Activated T-cell treated with anti-CD3 and anti-CD28 coated beads, Interleukin-2, amount 50 U/mL, for 4 hours (primary cell): ENCODE results near the gene GLB1L3. TPM values are rescaled to one million over a fixed set of nuclear protein-coding genes. Genes with fewer than 3 reads are reported as not detected.
"Not testable (repeated sequence)": the region's sequence is repeated elsewhere in the genome, so short reads cannot be mapped to it uniquely, and the experiment has no call there.

ENCODE experiments used
- ATAC-seq, 2 donors: fragments of 200-7000 bp; cut with Tn5 transposase; one replicate each; pipeline ENCODE4 v1.10.0; 2021
- DNase-seq: peaks from one replicate; pipeline ENCODE4 v3.0.0-alpha.2; 2020
- H3K27me3 Mint-ChIP-seq: one replicate; pipeline ENCODE4 v1.8.0; 2021; ENCODE audit warnings: low read depth, mixed read lengths
- H3K36me3 Mint-ChIP-seq: one replicate; pipeline ENCODE4 v1.8.0; 2022; ENCODE audit warnings: mixed read lengths; ENCODE audit not compliant: insufficient read depth
- H3K4me1 Mint-ChIP-seq: one replicate; pipeline ENCODE4 v1.8.0; 2021; ENCODE audit warnings: low read depth, mixed read lengths
- H3K4me3 Mint-ChIP-seq: one replicate; pipeline ENCODE4 v1.8.0; 2021; ENCODE audit warnings: mild to moderate bottlenecking, moderate library complexity, mixed read lengths
- H3K9me3 Mint-ChIP-seq: one replicate; pipeline ENCODE4 v1.8.0; 2021; ENCODE audit warnings: mixed read lengths
- total RNA-seq, 3 donors: library from RNA; stranded (reverse); gene quantifications; one replicate each; pipeline ENCODE4 v1.2.1, GENCODE V29; 2021

GLB1L3 gene
- total RNA-seq, 3 donors from 2014 or later, result 2.2 to 2.9 (median 2.5) TPM

DNA sequence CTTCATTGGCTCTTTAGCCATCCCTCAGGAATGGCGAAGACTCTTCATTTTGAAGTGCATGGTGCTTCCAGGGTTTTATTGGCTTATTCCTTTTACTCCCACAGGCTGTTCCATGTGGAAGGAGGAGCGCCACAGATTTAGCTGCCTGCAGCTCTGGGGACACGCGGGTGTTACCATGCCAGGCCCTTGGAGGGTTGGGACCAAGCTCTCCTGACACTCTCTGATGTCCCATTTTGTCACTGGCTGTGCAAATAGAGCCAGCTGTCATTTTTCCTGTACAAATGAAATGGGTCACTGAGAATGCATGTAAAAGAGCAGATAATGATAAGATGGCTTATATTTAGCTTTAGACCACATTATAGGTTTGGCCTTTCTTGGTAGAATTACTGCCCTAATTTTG lies 32.3 kb upstream of the GLB1L3 start:
- DNase-seq, result no peak
- Mint-ChIP-seq H3K9me3 (no peaks in the 10 kb centered on the region), H3K36me3 (peaks cover 47% of the 10 kb centered on the region), H3K4me1 (peaks cover under 1% of the 10 kb centered on the region), H3K4me3 (no peak overlapping the region), H3K27me3 (no peaks in the 10 kb centered on the region)
- ATAC-seq, result no peak

DNA sequence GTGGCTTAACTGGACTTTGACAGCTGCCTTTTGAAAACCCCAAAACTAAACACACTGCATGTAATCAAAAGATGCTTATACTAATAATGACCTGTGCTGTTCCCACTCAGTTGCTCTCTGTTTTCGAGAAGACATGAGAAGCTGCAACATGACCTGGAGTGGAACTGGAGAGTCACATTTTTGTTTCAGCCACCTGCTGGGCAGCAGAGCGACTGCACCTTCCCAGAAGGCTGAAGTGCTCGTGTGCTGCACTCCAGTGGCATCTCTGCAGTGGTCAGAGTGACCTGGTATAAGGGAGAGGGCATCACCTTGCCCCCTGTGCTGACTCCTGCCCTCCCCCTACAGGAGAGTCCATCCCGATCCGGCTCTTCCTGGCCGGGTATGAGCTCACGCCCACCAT lies 31.6 kb upstream of the GLB1L3 start:
- DNase-seq (no peak), ATAC-seq (peak in 1 of 2 donors; percentile 40)
- Mint-ChIP-seq H3K4me3 (no peak overlapping the region), H3K4me1 (peaks cover 6% of the 10 kb centered on the region), H3K36me3 (peaks cover 47% of the 10 kb centered on the region), H3K9me3 (no peaks in the 10 kb centered on the region), H3K27me3 (no peaks in the 10 kb centered on the region)

DNA sequence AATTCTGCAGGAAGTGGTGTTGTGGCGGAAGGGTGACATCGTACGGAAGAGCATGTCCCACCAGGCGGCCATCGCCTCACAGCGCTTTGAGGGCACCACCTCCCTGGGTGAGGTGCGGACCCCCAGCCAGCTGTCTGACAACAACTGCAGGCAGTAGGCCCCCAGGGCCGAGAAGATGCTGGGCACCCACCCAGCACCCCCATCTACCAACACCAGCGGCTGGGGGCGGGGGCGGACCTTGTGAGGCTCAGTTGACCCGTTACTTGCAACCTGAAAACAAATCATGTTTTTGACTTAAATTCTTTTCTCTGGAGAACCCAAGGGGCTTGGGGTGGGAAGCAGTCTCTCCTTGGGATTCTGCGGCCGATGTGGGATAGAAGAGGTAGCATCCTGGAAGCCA lies 30.7 kb upstream of the GLB1L3 start:
- Mint-ChIP-seq H3K9me3 (no peaks in the 10 kb centered on the region), H3K36me3 (peaks cover 42% of the 10 kb centered on the region), H3K27me3 (no peaks in the 10 kb centered on the region), H3K4me3 (no peak overlapping the region), H3K4me1 (peaks cover 6% of the 10 kb centered on the region)
- DNase-seq (no peak), ATAC-seq (no peak)

DNA sequence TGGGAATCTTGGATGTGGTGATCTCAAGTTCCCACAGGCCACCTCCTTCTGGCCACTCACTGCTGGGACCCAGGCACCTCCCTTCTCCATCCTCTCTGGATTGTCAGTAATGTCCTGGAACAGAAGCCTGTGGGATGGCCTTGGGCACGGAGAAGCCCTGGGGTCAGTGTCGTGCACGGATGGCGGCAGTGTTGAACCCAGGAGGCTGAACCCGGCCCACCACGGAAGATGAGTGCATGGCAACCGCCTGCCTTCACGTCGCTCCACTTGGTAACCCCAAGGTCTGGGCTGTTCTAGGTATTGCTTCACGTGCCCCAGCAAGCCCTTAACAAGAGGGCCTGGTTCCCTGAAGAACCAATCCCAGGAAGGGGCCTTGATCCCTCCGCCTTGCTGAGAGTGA lies 30.1 kb upstream of the GLB1L3 start:
- Mint-ChIP-seq H3K27me3 (no peaks in the 10 kb centered on the region), H3K4me1 (peaks cover 6% of the 10 kb centered on the region), H3K4me3 (no peak overlapping the region), H3K36me3 (peaks cover 42% of the 10 kb centered on the region), H3K9me3 (no peaks in the 10 kb centered on the region)
- DNase-seq (no peak), ATAC-seq (no peak)

DNA sequence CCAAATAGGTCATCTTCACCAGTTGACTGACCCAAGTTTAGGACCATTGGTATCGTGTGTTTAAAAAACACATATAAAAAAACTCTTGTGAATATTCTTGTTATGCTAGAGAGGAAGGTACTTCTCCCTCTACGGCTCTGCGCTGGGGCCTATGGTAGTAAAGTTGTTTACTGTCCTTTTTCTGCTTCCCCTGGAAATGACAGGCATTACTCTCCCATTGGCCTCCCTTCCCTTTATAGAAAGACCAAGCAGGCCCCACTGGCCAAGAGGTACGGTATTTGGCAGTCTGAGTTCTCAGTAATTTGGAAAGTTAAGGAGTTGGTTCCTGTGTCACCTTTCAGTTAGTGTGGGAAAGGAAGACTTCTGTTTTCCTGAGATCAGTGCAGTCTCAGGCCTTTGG lies 29.5 kb upstream of the GLB1L3 start:
- no peak overlapping the region for H3K4me3 Mint-ChIP-seq
- H3K4me1 Mint-ChIP-seq, result peaks cover 8% of the 10 kb centered on the region
- DNase-seq, result no peak
- no peaks in the 10 kb centered on the region for H3K9me3 Mint-ChIP-seq
- H3K27me3 Mint-ChIP-seq, result no peaks in the 10 kb centered on the region
- H3K36me3 Mint-ChIP-seq, result peaks cover 42% of the 10 kb centered on the region
- ATAC-seq, result no peak

DNA sequence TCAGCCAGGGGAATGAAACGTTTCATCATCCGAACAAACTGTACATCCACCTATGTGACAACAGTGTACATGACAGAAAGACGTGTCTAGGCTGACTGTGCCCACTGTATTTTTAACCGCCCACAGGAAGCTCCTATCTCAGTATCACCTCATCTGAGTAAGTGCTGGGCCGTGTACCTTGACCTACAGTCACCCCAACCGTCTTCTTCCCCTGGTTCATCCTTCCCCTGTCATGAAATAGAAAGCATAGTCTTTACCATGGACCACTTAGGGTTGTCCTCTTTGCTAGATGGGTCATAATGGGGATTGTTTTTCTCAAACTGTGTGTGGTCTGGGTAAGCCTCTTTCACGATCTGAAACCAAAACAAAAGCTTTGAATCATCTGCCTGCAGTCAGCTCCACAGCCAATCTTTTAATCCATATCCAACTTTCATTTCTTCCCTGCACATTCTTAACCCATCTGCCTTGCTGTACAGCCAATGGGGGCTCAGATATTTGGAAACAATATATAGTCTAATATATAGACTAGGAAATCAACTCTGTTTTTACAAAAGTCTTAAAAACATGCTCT lies 27.2 kb upstream of the GLB1L3 start:
- DNase-seq (no peak), ATAC-seq (peak; percentile 4 to 9)
- H3K36me3 Mint-ChIP-seq, result peaks cover 33% of the 10 kb centered on the region
- H3K9me3 Mint-ChIP-seq, result no peaks in the 10 kb centered on the region
- H3K4me1 Mint-ChIP-seq, result peaks cover 21% of the 10 kb centered on the region
- H3K27me3 Mint-ChIP-seq, result no peaks in the 10 kb centered on the region
- no peak overlapping the region for H3K4me3 Mint-ChIP-seq

DNA sequence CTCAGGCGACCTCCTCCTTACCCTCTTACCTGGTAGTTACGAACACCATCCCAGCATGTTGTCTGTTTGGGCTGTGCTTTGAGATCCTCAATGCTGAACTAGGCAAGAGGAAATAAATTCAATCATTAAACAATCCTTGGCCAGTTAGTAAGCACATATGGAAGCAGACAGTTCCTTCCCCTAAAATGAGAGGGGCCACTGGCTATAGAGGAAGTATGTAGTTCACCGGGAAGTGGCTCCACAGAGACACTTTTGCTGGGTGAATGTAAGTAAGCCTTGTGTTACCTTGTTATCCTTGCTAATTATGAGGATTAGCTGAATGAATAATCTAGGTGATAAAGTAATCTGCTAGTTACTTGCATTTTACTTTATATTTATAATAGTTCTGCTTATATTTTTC lies 25.9 kb upstream of the GLB1L3 start:
- Mint-ChIP-seq H3K9me3 (no peaks in the 10 kb centered on the region), H3K4me1 (peaks cover 31% of the 10 kb centered on the region), H3K4me3 (no peak overlapping the region), H3K36me3 (peaks cover 26% of the 10 kb centered on the region), H3K27me3 (no peaks in the 10 kb centered on the region)
- DNase-seq (no peak), ATAC-seq (no peak)

DNA sequence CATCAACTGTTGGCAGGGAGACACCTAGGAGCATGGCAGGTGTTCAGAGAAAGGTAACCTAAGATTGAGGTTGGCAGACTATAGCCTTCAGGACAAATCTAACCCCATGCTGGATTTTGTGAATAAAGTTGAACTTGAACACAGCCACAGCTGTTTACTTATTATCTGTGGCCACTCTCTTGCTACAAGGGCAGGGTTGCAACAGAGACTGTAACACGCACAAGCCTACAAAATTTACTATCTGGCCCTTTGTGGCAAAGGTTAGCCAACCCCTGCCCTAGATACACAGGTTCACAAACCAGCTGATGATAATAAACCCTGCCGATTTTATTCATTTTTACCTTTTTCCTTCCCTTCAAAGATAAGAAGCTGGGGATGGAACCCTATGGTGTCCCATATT lies 25.5 kb upstream of the GLB1L3 start:
- no peak for DNase-seq
- Mint-ChIP-seq H3K4me1 (peaks cover 32% of the 10 kb centered on the region), H3K36me3 (peaks cover 26% of the 10 kb centered on the region), H3K4me3 (no peak overlapping the region), H3K9me3 (no peaks in the 10 kb centered on the region), H3K27me3 (no peaks in the 10 kb centered on the region)
- no peak for ATAC-seq

DNA sequence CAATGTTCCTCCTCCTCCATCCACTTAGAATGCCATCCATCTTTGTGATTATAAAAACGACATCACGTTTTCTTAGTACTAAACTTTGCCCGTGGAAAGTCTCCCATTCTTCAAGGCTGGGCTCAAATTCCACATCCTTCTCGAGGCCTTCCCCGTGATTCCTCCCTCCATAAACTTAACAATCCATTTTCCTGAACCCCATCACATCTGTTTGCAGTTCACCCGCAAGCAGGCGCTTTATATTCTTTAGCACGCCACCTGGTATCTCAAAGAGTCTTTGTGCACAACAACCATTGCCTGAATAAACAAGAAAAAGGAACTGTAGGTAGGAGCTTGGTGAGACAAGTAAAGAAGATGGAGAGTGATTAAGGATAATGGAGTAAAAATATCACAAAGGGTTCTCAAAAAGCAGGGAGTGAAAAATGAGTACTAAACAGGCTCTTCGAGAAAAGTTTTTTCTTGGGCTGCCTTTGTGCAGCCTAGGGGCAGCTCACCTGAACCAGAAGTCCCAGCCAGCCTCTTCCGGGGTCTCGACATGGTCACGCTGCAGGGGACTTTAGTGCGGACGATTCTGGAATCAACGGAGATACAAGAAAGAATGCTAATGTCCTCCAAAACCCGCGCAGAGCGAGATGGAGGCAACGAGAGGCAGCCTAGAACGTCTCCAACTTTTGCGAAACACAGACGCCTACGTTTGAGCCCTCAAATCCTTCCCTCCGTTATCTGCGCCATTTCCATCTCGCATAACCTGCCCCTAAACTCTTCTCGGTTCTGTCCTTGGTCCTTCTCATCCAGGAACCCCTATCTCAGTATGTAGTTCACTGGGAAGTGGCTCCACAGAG lies 23.6 kb upstream of the GLB1L3 start:
- Mint-ChIP-seq H3K4me1 (peaks cover 33% of the 10 kb centered on the region), H3K9me3 (no peaks in the 10 kb centered on the region), H3K27me3 (no peaks in the 10 kb centered on the region), H3K36me3 (peaks cover 18% of the 10 kb centered on the region), H3K4me3 (peak overlapping the region; percentile 96)
- peak; percentile 27 to 30 for ATAC-seq
- no peak for DNase-seq

DNA sequence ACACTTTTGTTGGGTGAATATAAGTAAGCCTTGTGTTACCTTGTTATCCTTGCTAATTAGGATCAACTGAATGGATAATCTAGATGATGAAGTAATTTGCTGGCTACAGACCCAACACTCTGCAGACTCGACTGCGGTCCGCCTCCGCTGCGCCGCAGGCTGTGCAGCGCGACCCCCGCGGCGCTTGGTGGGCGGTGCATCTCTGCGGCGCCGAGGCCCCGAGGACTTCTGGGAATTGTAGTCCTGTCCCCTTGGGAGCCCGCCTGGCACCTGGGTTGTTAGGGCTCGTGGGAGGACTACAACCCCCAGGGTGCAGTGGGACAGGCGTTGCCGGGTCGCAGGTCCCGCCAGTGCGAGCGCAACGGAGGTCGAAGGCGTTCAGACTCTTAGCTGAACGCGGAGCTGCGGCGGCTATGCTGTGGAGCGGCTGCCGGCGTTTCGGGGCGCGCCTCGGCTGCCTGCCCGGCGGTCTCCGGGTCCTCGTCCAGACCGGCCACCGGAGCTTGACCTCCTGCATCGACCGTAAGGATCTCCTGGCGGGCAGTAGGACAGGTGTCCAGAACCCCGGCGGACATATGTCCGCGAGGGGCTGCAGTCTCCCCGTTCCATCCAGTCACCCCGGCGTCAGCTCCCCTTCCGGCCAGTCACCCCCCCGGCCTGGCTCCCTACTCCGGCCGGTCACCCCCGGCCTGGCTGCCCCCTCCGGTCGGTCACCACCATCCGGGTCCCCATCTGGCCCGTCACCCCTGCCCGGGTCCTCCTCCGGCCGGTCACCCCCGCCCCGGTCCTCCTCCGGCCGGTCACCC lies 22.8 kb upstream of the GLB1L3 start, which contains the start of the genes ACAD8 and THYN1:
TSS of gene ACAD8 (plus strand) at position 381 of the 806 bp plus-strand sequence. CDS start at position 414, 33 bp downstream.
TSS of gene THYN1 (minus strand) at position 165 of the 806 bp plus-strand sequence. CDS start 470 bp downstream, outside the sequence.
- Mint-ChIP-seq H3K9me3 (no peaks in the 10 kb centered on the region), H3K27me3 (no peaks in the 10 kb centered on the region), H3K4me3 (peak within 1 kb of the TSS; percentile 96), H3K36me3 (peaks cover 14% of the 10 kb centered on the region), H3K4me1 (peaks cover 33% of the 10 kb centered on the region)
- peak; percentile 99 for ATAC-seq
- peak; percentile 93 for DNase-seq

DNA sequence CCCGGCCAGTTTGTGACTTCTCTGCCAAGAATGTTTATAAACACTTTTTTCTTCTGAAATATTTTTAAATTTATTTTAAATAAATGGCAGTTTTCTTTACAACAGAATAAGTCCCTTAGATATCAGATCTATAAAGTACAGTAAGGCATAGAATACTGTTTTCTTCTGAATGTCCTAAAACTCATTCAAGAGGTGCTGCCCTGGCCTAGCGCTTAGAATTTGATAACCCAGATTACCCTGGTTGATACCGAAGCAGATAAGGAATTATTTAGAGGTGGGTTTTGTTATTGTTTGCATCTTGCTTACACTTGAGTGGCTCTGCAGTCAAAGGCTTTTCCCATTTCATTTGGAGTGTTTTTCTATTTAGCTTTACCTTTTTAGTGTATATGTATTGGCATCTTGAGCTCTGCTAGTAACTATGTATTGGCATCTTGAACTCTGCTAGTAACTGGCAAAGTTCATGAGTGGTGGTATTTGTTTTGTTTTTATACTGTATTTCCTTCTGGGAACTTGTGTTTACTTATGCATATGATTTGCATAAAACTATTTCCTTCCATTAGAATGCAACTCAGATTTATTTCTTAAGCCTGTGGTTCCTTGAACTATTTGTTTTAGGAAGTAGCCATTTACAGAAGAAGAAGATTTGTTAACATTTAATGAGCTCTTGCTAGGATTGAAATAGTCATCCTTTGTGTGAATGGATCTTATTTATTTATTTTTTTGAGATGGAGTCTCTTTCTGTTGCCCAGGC lies 21.6 kb upstream of the GLB1L3 start:
- no peaks in the 10 kb centered on the region for H3K9me3 Mint-ChIP-seq
- DNase-seq (no peak), ATAC-seq (no peak)
- no peaks in the 10 kb centered on the region for H3K27me3 Mint-ChIP-seq
- H3K4me3 Mint-ChIP-seq, result peak overlapping the region; percentile 96
- H3K4me1 Mint-ChIP-seq, result peaks cover 28% of the 10 kb centered on the region
- peaks cover 11% of the 10 kb centered on the region for H3K36me3 Mint-ChIP-seq

DNA sequence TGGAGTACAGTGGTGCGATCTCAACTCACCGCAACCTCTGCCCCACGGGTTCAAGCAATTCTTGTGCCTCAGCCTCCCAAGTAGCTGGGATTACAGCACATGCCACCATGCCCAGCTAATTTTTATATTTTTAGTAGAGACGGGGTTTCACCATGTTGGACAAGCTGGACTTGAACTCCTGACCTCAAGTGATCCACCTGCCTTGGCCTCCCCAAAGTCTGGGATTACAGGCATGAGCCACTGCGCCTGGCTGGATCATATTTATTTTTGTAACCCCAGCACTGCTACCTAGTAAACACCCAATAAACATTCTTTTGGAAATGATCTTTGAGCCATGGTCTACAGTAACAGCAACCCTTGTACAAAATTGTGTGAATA lies 21.0 kb upstream of the GLB1L3 start:
- not testable (repeated sequence) for ATAC-seq, H3K9me3 Mint-ChIP-seq, H3K27me3 Mint-ChIP-seq, H3K4me3 Mint-ChIP-seq, DNase-seq
- H3K4me1 Mint-ChIP-seq, result peaks cover 28% of the 10 kb centered on the region
- peaks cover 15% of the 10 kb centered on the region for H3K36me3 Mint-ChIP-seq

DNA sequence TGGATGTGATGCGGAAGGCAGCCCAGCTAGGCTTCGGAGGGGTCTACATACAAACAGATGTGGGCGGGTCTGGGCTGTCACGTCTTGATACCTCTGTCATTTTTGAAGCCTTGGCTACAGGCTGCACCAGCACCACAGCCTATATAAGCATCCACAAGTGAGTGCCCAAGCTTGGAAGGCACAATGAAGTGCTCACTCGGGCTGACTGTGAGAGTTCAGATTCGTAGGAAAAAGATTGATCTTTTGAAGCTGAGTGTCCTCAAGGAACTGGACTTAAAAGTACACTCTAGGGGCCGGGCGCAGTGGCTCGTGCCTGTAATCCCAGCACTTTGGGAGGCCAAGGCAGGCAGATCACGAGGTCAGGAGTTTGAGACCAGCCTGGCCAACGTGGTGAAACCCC lies 19.1 kb upstream of the GLB1L3 start:
- DNase-seq (no peak), ATAC-seq (no peak)
- Mint-ChIP-seq H3K4me1 (peaks cover 21% of the 10 kb centered on the region), H3K36me3 (peaks cover 21% of the 10 kb centered on the region), H3K4me3 (no peak overlapping the region), H3K27me3 (no peaks in the 10 kb centered on the region), H3K9me3 (no peaks in the 10 kb centered on the region)

DNA sequence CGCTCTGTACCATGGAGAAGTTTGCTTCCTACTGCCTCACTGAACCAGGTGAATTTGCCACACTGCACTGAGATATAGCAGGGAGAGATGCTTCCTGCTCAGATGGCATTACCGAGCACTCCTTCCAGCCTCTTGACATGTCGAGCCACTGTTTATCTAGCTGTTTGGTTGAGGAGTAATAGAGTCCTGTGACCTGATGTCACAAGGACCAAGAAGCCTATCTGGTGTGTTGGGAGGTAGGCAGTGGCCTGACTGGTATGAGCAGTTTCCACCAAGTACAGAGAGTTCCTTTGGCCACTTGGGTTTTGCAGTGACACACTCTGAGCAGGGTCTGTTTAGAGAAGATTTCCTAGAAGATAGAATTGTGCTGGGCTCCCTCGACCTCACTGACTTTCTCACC lies 17.6 kb upstream of the GLB1L3 start:
- DNase-seq (no peak), ATAC-seq (no peak)
- Mint-ChIP-seq H3K4me1 (peaks cover 13% of the 10 kb centered on the region), H3K9me3 (no peaks in the 10 kb centered on the region), H3K4me3 (no peak overlapping the region), H3K27me3 (no peaks in the 10 kb centered on the region), H3K36me3 (peaks cover 23% of the 10 kb centered on the region)
